HepG2 (cell line): ENCODE data around the gene IMPDH2. TPM values are rescaled to one million over a fixed set of nuclear protein-coding genes. Genes with fewer than 3 reads are reported as not detected.

Experiments used
- GTF3A ChIP-seq: sonication (generic); formaldehyde crosslinking; conservative IDR thresholded peaks from 2 replicates; pipeline ENCODE4 v1.4.0; 2020; ENCODE audit warnings: mild to moderate bottlenecking, missing genetic modification reagents
- HNRNPLL ChIP-seq: fragments of 200-400 bp; formaldehyde crosslinking; IDR thresholded peaks from 2 replicates; pipeline ENCODE4 v1.6.1; 2017; ENCODE audit warnings: mild to moderate bottlenecking, low read depth, low read length; ENCODE audit not compliant: poor library complexity, severe bottlenecking
- ISL2 ChIP-seq: sonication (generic); formaldehyde crosslinking; IDR thresholded peaks from 2 replicates; pipeline ENCODE4 v1.5.0; 2020; ENCODE audit warnings: missing genetic modification reagents
- KLF9 ChIP-seq: IDR thresholded peaks from 2 replicates; pipeline ENCODE4 v1.6.1; 2016; ENCODE audit warnings: low read depth
- MTF2 ChIP-seq: sonication (generic); formaldehyde crosslinking; IDR thresholded peaks from 2 replicates; pipeline ENCODE4 v1.5.0; 2020; ENCODE audit warnings: missing genetic modification reagents, borderline replicate concordance
- NCOR1 ChIP-seq: fragments of 200-600 bp; sonication (generic); IDR thresholded peaks from 2 replicates; pipeline ENCODE4 v1.7.0; 2017; ENCODE audit warnings: antibody characterized with exemption, low read length, borderline replicate concordance
- NR2C2 ChIP-seq: sonication (generic); formaldehyde crosslinking; IDR thresholded peaks from 2 replicates; pipeline ENCODE4 v1.4.0; 2020; ENCODE audit warnings: missing genetic modification reagents, mild to moderate bottlenecking, moderate library complexity, borderline replicate concordance
- RBFOX2 ChIP-seq: fragments of 200-400 bp; formaldehyde crosslinking; IDR thresholded peaks from 2 replicates; pipeline ENCODE4 v1.6.1; 2017; ENCODE audit warnings: low read depth, mild to moderate bottlenecking, low read length
- SMAD3 ChIP-seq: sonication (generic); formaldehyde crosslinking; IDR thresholded peaks from 2 replicates; pipeline ENCODE4 v1.4.0; 2020; ENCODE audit warnings: missing genetic modification reagents
- SRSF4 ChIP-seq: fragments of 200-400 bp; formaldehyde crosslinking; IDR thresholded peaks from one replicate; pipeline ENCODE4 v1.6.1; 2018; ENCODE audit warnings: mild to moderate bottlenecking, low read depth, low read length, moderate library complexity; ENCODE audit not compliant: poor library complexity, severe bottlenecking
- ZBTB3 ChIP-seq: sonication (generic); formaldehyde crosslinking; IDR thresholded peaks from 2 replicates; pipeline ENCODE4 v1.4.0; 2020; ENCODE audit warnings: low read depth, mild to moderate bottlenecking, moderate library complexity, missing genetic modification reagents, borderline replicate concordance
- ZBTB38 ChIP-seq: sonication (generic); formaldehyde crosslinking; IDR thresholded peaks from 2 replicates; pipeline ENCODE4 v1.5.1; 2020; ENCODE audit warnings: mild to moderate bottlenecking, missing genetic modification reagents
- ZBTB8A ChIP-seq: sonication (generic); formaldehyde crosslinking; IDR thresholded peaks from 2 replicates; pipeline ENCODE4 v1.4.0; 2020; ENCODE audit warnings: mild to moderate bottlenecking, low read depth, missing genetic modification reagents, borderline replicate concordance
- ZNF264 ChIP-seq: sonication (generic); formaldehyde crosslinking; IDR thresholded peaks from 2 replicates; pipeline ENCODE4 v1.4.0; 2020; ENCODE audit warnings: missing genetic modification reagents
- ZNF317 ChIP-seq: sonication (generic); formaldehyde crosslinking; IDR thresholded peaks from 2 replicates; pipeline ENCODE4 v1.5.0; 2020; ENCODE audit warnings: mild to moderate bottlenecking, missing genetic modification reagents
- ZNF7 ChIP-seq: IDR thresholded peaks from 2 replicates; pipeline ENCODE4 v1.6.1; 2016; ENCODE audit warnings: missing biosample characterization, missing genetic modification reagents
- polyA plus RNA-seq, 8 experiments: library from polyadenylated mRNA; depleted of rRNA in 3 of 8; stranded (reverse) in 7 of 8; unstranded in 1 of 8; fragments of >200 nt; fragmentation: Illumina TruSeq in 4 of 8; extraction: Trizol in 4 of 8; gene quantifications; 2 replicates each; pipeline versions ENCODE4 v1.2.1 to v1.2.3, GENCODE V29; 2011 to 2016; ENCODE audit warnings: low read depth in 4 of 8, missing spikeins in 1 of 8, mixed read lengths in 1 of 8; ENCODE audit not compliant: insufficient read depth in 1 of 8
- total RNA-seq, 5 experiments: library from RNA; depleted of rRNA; stranded (reverse); fragments of >200 nt; fragmentation: Illumina TruSeq; extraction: Trizol; gene quantifications; 2 replicates each; pipeline ENCODE4 v1.2.3, GENCODE V29; 2016; ENCODE audit warnings: low read depth in 1 of 5
- TF ChIP-seq, protein P1 (sequence below): IDR thresholded peaks from 2 replicates; pipeline ENCODE4 v1.6.1; 2016; ENCODE audit warnings: low read depth, control low read depth
- TF ChIP-seq, protein P2 (sequence below): sonication (generic); formaldehyde crosslinking; IDR thresholded peaks from 2 replicates; pipeline ENCODE4 v1.4.0; 2020; ENCODE audit warnings: missing genetic modification reagents
- TF ChIP-seq, protein P3 (sequence below), 2 experiments: sonication (generic) in 1 of 2; formaldehyde crosslinking in 1 of 2; IDR thresholded peaks; 2 replicates each; pipeline versions ENCODE4 v1.4.0 to v1.6.1; 2018 to 2020; ENCODE audit warnings: missing genetic modification reagents in 2 of 2, borderline replicate concordance in 1 of 2, low read depth in 1 of 2, mild to moderate bottlenecking in 1 of 2, missing biosample characterization in 1 of 2
- TF ChIP-seq, protein P4 (sequence below): sonication (generic); formaldehyde crosslinking; IDR thresholded peaks from 2 replicates; pipeline ENCODE4 v1.9.0; 2021; ENCODE audit warnings: missing genetic modification reagents, mild to moderate bottlenecking, borderline replicate concordance

IMPDH2 gene
- total and polyA plus RNA-seq, 2 of the 13 experiments (the other 11 are each of a cell fraction or from before 2014, with no cell fraction given), result 248 to 260 TPM

DNA sequence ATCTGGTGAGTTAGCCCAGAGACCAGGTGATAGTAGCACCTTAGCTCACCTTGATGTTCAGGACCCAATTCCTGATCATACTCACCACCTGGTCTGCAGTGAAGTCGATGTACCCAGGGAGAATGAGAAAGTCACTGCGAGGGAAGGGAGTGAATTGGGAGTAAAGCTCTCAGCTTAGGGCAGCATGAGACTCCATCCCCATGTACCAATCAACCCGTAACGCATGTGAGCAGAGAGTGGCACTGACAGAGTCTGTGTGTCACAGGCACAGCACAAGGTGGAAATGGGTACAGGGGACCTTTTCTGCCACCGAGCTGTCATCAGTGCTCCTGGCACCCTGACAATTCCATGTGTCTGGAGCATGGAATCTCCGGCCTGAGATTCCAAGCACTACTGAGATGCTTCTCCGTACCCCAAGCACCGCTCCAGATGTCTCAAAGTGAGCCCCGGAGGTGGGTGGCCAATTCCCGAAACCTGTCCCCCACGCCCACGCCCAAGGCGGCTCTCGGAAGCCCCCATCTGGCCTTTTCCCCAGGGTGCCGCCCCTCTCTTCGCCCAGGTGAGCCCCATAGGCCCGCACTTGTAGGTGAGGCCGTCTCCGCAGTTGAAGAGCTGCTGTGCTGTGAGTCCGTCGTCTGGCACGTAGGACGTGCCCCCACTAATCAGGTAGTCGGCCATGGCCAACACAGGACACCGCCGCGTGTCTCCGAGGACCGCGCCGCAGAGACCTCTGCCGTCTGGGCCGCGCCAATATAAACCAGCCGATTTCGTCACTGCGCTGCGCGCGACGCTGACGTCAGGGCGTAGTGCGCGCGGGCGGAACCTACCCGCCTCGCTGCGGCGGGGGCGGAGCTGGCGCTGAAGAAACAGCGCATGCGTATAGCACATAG is at the start of gene IMPDH2 (continued):
- no peak for TF ChIP-seq NCOR1
- TF ChIP-seq SRSF4, result no peak
- TF ChIP-seq SMAD3, result peak; percentile 79
- TF ChIP-seq ZNF264, result peak; percentile 45; the same call in 1 of the 2 replicates
- TF ChIP-seq, protein P1, sequence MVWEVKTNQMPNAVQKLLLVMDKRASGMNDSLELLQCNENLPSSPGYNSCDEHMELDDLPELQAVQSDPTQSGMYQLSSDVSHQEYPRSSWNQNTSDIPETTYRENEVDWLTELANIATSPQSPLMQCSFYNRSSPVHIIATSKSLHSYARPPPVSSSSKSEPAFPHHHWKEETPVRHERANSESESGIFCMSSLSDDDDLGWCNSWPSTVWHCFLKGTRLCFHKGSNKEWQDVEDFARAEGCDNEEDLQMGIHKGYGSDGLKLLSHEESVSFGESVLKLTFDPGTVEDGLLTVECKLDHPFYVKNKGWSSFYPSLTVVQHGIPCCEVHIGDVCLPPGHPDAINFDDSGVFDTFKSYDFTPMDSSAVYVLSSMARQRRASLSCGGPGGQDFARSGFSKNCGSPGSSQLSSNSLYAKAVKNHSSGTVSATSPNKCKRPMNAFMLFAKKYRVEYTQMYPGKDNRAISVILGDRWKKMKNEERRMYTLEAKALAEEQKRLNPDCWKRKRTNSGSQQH (CRISPR knock-in tag), result peak; percentile 84; the same call in 1 of the 2 replicates
- no peak; the same call in 1 of the 2 replicates for TF ChIP-seq NR2C2
- TF ChIP-seq RBFOX2, result peak; percentile 98
- TF ChIP-seq, protein P2, sequence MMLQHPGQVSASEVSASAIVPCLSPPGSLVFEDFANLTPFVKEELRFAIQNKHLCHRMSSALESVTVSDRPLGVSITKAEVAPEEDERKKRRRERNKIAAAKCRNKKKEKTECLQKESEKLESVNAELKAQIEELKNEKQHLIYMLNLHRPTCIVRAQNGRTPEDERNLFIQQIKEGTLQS (CRISPR knock-in tag), result peak; percentile 92
- no peak for TF ChIP-seq MTF2
- TF ChIP-seq, protein P3, sequence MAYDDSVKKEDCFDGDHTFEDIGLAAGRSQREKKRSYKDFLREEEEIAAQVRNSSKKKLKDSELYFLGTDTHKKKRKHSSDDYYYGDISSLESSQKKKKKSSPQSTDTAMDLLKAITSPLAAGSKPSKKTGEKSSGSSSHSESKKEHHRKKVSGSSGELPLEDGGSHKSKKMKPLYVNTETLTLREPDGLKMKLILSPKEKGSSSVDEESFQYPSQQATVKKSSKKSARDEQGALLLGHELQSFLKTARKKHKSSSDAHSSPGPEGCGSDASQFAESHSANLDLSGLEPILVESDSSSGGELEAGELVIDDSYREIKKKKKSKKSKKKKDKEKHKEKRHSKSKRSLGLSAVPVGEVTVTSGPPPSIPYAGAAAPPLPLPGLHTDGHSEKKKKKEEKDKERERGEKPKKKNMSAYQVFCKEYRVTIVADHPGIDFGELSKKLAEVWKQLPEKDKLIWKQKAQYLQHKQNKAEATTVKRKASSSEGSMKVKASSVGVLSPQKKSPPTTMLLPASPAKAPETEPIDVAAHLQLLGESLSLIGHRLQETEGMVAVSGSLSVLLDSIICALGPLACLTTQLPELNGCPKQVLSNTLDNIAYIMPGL (CRISPR knock-in tag; IDR thresholded peaks at IDR 0.05; ENCODE audit: borderline replicate concordance in 1 of 2, low read depth in 1 of 2), result peak; percentile 82 to 86
- no peak for TF ChIP-seq ZNF7 (CRISPR knock-in tag)
- TF ChIP-seq GTF3A (CRISPR knock-in tag), result no peak
- peak; percentile 88; the same call in 1 of the 2 replicates for TF ChIP-seq ZBTB38
- TF ChIP-seq KLF9, result no peak
- peak; percentile 93 for TF ChIP-seq HNRNPLL
- 0 out of 2 replicates have a peak, but pooled peaks have one; percentile 74 for TF ChIP-seq ZNF317 (CRISPR knock-in tag)
- peak; percentile 75; the same call in 1 of the 2 replicates for TF ChIP-seq ZBTB8A (CRISPR knock-in tag)
- no peak for TF ChIP-seq ZBTB3 (CRISPR knock-in tag)
- TF ChIP-seq, protein P4, sequence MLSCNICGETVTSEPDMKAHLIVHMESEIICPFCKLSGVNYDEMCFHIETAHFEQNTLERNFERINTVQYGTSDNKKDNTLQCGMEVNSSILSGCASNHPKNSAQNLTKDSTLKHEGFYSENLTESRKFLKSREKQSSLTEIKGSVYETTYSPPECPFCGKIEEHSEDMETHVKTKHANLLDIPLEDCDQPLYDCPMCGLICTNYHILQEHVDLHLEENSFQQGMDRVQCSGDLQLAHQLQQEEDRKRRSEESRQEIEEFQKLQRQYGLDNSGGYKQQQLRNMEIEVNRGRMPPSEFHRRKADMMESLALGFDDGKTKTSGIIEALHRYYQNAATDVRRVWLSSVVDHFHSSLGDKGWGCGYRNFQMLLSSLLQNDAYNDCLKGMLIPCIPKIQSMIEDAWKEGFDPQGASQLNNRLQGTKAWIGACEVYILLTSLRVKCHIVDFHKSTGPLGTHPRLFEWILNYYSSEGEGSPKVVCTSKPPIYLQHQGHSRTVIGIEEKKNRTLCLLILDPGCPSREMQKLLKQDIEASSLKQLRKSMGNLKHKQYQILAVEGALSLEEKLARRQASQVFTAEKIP (CRISPR knock-in tag), result no peak
- peak; percentile 67; the same call in 1 of the 2 replicates for TF ChIP-seq ISL2 (CRISPR knock-in tag)
